22Rv1 (cell line): ENCODE measurements around the gene CD69.

ENCODE experiments used
- H3K27ac ChIP-seq: fragments of 450-650 bp; 2 replicates; pipeline ENCODE4 v1.5.1; 2017
- ZFX ChIP-seq: fragments of 450-650 bp; IDR thresholded peaks from 2 replicates; pipeline ENCODE4 v1.6.1; 2017; ENCODE audit warnings: antibody characterized with exemption, borderline replicate concordance
- TF ChIP-seq, protein P1 (sequence below): fragments of 450-650 bp; IDR thresholded peaks from 2 replicates; pipeline ENCODE4 v1.5.1; 2017; ENCODE audit warnings: mild to moderate bottlenecking

CD69 gene

DNA sequence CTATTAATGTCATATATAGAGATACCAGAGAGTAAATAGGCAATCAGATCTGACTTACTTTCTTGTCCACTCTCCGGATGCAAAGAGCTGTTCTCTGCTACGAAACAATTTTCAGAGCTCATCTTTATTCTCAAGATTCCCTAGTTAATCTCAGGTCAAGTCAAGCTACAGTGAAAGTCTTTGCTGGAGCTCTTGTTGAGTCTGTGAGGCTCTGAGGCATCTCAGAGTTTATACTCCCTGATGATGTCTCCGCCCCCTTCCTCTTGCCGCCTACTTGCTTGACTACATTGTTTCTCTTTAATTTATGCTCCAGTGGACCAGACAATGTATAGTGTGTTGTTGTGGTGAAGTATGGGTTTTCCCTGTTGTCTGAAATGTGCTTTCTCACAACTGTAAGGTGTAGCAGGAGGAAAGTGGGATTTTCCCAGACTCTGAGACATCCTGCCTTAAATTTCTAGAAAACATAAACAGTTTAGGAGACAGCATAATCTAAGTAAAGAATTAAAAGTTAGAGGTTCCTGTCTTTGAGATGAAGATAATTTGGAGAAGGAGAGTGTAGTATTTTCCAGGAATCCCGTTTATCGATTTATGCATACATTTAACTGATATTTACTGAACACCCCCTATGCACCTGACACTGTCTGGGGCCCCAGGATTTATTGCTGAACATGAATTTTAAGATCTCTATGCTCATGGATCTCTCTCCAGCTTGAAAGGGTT lies at the start of gene CD69:
TSS of gene CD69 (minus strand) at position 203 of the 720 bp plus-strand sequence. CDS start at position 122, 81 bp downstream.
- H3K27ac ChIP-seq, result no peak within 1 kb of the TSS
- TF ChIP-seq, protein P1, sequence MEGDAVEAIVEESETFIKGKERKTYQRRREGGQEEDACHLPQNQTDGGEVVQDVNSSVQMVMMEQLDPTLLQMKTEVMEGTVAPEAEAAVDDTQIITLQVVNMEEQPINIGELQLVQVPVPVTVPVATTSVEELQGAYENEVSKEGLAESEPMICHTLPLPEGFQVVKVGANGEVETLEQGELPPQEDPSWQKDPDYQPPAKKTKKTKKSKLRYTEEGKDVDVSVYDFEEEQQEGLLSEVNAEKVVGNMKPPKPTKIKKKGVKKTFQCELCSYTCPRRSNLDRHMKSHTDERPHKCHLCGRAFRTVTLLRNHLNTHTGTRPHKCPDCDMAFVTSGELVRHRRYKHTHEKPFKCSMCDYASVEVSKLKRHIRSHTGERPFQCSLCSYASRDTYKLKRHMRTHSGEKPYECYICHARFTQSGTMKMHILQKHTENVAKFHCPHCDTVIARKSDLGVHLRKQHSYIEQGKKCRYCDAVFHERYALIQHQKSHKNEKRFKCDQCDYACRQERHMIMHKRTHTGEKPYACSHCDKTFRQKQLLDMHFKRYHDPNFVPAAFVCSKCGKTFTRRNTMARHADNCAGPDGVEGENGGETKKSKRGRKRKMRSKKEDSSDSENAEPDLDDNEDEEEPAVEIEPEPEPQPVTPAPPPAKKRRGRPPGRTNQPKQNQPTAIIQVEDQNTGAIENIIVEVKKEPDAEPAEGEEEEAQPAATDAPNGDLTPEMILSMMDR, result no peak
- no peak for TF ChIP-seq ZFX

DNA sequence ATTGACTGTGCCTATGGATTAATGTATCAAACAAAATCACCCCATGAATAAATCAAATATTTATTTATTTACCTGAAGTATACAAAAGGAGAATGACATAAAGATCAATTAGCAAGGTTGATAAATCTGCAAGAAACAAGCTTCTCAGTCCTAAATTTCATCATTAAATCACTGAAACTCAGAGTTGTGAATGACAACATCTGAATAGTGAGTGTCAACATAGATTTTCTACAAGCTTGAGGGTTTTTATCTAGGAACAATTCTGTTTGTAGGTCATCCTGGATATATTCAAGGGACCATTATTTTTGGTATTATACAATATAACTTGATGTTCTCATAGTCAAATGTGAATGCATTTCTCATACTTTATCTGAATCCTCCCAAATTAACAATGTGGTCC lies 49.2 kb upstream of the CD69 start:
- TF ChIP-seq ZFX, result no peak
- TF ChIP-seq, protein P1, result no peak

DNA sequence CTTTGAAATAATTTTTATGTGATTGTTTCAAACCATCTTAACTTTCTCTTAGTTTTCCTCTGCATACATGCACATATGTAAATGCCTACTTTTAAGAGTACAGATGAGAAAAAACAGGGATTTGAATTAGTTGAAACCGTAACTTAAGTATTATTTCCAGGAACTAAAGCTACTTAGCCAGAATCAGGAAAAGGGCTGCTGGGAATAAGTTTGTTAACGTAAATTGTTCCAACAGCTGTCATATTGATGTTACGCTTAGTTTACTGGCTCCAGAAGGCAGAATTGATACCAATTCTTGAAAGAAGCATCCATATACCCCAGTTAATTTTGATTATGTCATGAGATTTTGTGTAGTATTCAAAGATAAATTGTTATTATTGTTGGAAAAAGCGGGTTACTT lies 48.6 kb upstream of the CD69 start:
- TF ChIP-seq, protein P1, result no peak
- no peak for TF ChIP-seq ZFX
- H3K27ac ChIP-seq, result no peak overlapping the region

More for the DNA sequence above, 49.2 kb upstream of the CD69 start:
- no peak overlapping the region for H3K27ac ChIP-seq

DNA sequence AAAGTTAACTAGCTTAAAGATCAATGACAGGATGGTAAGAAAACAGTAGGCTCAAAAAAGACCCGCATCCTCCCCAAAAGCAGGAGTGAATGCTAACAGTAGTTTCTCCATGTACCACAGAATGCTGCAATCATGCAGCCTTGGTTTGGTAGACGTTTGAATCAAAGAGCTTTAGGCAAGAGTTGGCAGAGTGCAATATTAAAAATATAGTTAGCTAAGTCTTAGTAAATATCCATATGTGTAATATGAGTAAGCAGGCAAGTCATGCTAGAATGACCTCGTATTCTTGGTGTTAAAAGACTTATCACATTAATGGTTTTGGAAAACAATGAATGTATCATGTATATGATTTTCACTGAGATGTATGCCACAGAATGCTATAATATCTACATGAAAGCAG lies 47.8 kb upstream of the CD69 start:
- no peak overlapping the region for H3K27ac ChIP-seq
- TF ChIP-seq ZFX, result no peak
- TF ChIP-seq, protein P1, result no peak

DNA sequence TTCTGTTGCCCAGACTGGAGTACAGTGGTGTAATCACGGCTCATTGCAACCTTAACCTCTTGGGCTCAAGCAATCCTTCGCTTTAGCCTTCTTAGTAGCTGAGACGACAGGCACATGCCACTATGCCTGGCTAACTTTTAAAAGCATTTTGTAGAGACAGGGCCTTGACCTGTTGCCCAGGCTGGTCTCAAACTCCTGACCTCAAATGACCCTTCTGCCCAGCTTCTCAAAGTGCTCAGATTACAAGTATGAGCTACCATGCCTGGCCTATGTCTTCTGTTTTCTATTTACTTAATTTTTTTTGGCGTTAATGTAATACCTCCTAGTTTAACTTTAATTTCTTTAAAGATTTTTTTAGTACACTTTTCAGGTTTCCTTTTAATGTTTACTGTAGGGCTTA lies 46.0 kb upstream of the CD69 start:
- no peak overlapping the region for H3K27ac ChIP-seq
- no peak for TF ChIP-seq ZFX
- TF ChIP-seq, protein P1, result no peak

DNA sequence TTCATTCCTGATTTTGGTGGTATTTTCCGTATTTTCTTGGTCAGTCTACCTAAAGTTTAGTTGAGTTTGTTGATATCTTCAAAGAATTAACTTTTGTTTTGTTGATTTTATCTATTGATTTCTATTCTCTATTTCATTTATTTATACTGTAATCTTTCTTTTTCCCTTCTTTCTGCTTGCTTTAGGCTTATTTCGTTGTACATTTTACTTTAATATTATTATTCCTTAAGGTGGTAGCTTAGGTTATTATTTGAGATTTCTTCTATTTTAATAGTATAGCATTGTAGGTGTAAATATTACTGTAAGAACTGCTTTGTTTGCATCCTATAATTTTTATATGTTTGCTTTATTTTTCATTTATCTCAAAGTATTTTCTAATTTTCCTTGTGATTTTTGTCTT lies 45.2 kb upstream of the CD69 start:
- TF ChIP-seq, protein P1, result no peak
- no peak for TF ChIP-seq ZFX
- no peak overlapping the region for H3K27ac ChIP-seq

DNA sequence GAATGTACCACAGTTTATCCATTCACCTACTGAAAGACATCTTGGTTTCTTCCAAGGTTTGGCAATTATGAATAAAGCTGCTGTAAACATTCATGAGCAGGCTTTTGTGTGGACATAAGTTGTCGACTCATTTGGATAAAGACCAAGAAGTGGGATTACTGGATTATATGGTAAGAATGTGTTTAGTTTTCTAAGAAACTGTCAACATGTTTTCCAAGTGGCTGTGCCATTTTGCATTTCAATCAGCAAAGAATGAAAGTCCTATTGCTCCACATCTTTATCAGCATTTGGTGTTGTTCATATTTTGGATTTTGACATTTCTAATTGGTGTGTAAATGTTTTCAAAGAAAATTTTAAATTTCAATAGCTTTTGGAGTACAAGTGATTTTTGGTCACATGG lies 39.3 kb upstream of the CD69 start:
- TF ChIP-seq, protein P1, result no peak
- TF ChIP-seq ZFX, result no peak
- no peak overlapping the region for H3K27ac ChIP-seq
